Activated T-cell treated with anti-CD3 and anti-CD28 coated beads, Interleukin-2, amount 50 U/mL, for 24 hours (primary cell): ENCODE measurements around the gene LRRTM3.

Source experiments
- DNase-seq: peaks from one replicate; pipeline ENCODE4 v3.0.0-alpha.2; 2020
- H3K27ac Mint-ChIP-seq: 2 replicates; pipeline ENCODE4 v1.8.0; 2020; ENCODE audit warnings: mild to moderate bottlenecking, mixed read lengths
- H3K27me3 Mint-ChIP-seq: 2 replicates; pipeline ENCODE4 v1.8.0; 2020; ENCODE audit warnings: mixed read lengths
- H3K36me3 Mint-ChIP-seq: 2 replicates; pipeline ENCODE4 v1.8.0; 2020; ENCODE audit warnings: low read depth, mixed read lengths
- H3K4me1 Mint-ChIP-seq: 2 replicates; pipeline ENCODE4 v1.8.0; 2020; ENCODE audit warnings: low read depth, mixed read lengths
- H3K4me3 Mint-ChIP-seq: 2 replicates; pipeline ENCODE4 v1.8.0; 2020; ENCODE audit warnings: mild to moderate bottlenecking, moderate library complexity, mixed read lengths
- H3K9me3 Mint-ChIP-seq: 2 replicates; pipeline ENCODE4 v1.8.0; 2020; ENCODE audit warnings: mixed read lengths

LRRTM3 gene

DNA sequence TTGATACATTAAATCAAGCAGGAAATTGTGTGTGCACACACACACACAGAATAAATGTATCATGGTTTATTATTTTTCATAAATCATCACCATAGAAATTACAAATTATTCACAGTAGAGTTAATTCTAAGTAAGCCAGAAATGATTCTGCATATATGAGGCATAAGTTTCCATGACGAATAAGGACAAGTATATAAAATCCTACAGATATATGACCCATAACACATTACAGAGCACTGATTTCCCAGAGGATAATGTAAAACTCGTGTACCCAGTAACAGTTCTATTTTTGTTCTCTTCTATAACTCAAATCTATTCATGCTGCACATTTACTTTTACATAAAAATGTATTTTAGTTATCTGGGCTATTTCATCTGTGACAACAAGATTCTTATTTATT, 169.7 kb downstream of the LRRTM3 start:
- Mint-ChIP-seq H3K9me3 (no peaks in the 10 kb centered on the region), H3K27ac (no peak overlapping the region), H3K4me1 (no peaks in the 10 kb centered on the region), H3K4me3 (no peak overlapping the region), H3K36me3 (no peaks in the 10 kb centered on the region), H3K27me3 (no peaks in the 10 kb centered on the region)
- DNase-seq: no peak

- Mint-ChIP-seq H3K36me3 (no peaks in the 10 kb centered on the region), H3K4me1 (no peaks in the 10 kb centered on the region), H3K9me3 (no peaks in the 10 kb centered on the region), H3K4me3 (no peak overlapping the region), H3K27me3 (no peaks in the 10 kb centered on the region), H3K27ac (no peak overlapping the region)
- DNase-seq: no peak
Measured at GRCh38 chr10:67098461-67098860, 172.6 kb downstream of the LRRTM3 start.

GRCh38 chr10:67100951-67101350, 175.1 kb downstream of the LRRTM3 start:
- Mint-ChIP-seq H3K4me3 (no peak overlapping the region), H3K27me3 (no peaks in the 10 kb centered on the region), H3K27ac (no peak overlapping the region), H3K4me1 (no peaks in the 10 kb centered on the region), H3K9me3 (no peaks in the 10 kb centered on the region), H3K36me3 (no peaks in the 10 kb centered on the region)
- no peak for DNase-seq

- Mint-ChIP-seq H3K4me3 (no peak overlapping the region), H3K9me3 (no peaks in the 10 kb centered on the region), H3K27me3 (no peaks in the 10 kb centered on the region), H3K36me3 (no peaks in the 10 kb centered on the region), H3K4me1 (no peaks in the 10 kb centered on the region), H3K27ac (no peak overlapping the region)
- DNase-seq: no peak
Measured at GRCh38 chr10:67107670-67108069, 181.8 kb downstream of the LRRTM3 start.

DNA sequence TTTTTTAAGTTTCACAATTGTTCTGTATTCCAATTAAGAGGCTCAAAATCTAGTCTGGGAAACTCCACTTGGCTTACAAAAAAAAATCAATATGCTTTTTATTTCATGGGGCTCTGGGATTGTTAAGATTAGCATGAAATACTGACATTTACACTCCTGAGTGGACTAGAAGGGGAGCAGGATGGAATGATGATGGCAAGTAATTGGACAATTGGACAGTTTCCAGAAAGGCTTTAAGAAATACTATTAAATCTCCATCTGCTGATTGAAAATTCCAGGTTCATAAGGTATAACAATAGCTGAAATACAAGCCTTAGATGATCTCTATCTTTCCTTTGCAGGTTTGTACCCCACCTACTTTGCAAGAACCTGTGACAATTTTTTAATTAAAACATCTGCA, 184.4 kb downstream of the LRRTM3 start:
- Mint-ChIP-seq H3K27ac (no peak overlapping the region), H3K9me3 (no peaks in the 10 kb centered on the region), H3K4me1 (no peaks in the 10 kb centered on the region), H3K4me3 (no peak overlapping the region), H3K27me3 (no peaks in the 10 kb centered on the region), H3K36me3 (no peaks in the 10 kb centered on the region)
- DNase-seq: no peak

GRCh38 chr10:67112765-67113164, 186.9 kb downstream of the LRRTM3 start:
- no peak for DNase-seq
- Mint-ChIP-seq H3K4me1 (no peaks in the 10 kb centered on the region), H3K4me3 (no peak overlapping the region), H3K27me3 (no peaks in the 10 kb centered on the region), H3K9me3 (no peaks in the 10 kb centered on the region), H3K27ac (no peak overlapping the region), H3K36me3 (no peaks in the 10 kb centered on the region)

- no peak for DNase-seq
- H3K27me3 Mint-ChIP-seq: no peaks in the 10 kb centered on the region
- H3K4me1 Mint-ChIP-seq: no peaks in the 10 kb centered on the region
- H3K9me3 Mint-ChIP-seq: no peaks in the 10 kb centered on the region
- H3K4me3 Mint-ChIP-seq: no peak overlapping the region
- H3K27ac Mint-ChIP-seq: no peak overlapping the region
- no peaks in the 10 kb centered on the region for H3K36me3 Mint-ChIP-seq
Measured at GRCh38 chr10:67114945-67115344, 189.1 kb downstream of the LRRTM3 start.

GRCh38 chr10:67115972-67116371, 190.1 kb downstream of the LRRTM3 start:
- DNase-seq: no peak
- no peak overlapping the region for H3K4me3 Mint-ChIP-seq
- H3K4me1 Mint-ChIP-seq: no peaks in the 10 kb centered on the region
- no peak overlapping the region for H3K27ac Mint-ChIP-seq
- no peaks in the 10 kb centered on the region for H3K36me3 Mint-ChIP-seq
- no peaks in the 10 kb centered on the region for H3K27me3 Mint-ChIP-seq
- H3K9me3 Mint-ChIP-seq: no peaks in the 10 kb centered on the region

- Mint-ChIP-seq H3K4me1 (no peaks in the 10 kb centered on the region), H3K4me3 (no peak overlapping the region), H3K36me3 (no peaks in the 10 kb centered on the region), H3K9me3 (no peaks in the 10 kb centered on the region), H3K27me3 (no peaks in the 10 kb centered on the region), H3K27ac (no peak overlapping the region)
- no peak for DNase-seq
Measured at GRCh38 chr10:67119651-67120050, 193.8 kb downstream of the LRRTM3 start.

- DNase-seq: no peak
- Mint-ChIP-seq H3K4me3 (no peak overlapping the region), H3K9me3 (no peaks in the 10 kb centered on the region), H3K27me3 (no peaks in the 10 kb centered on the region), H3K4me1 (no peaks in the 10 kb centered on the region), H3K27ac (no peak overlapping the region), H3K36me3 (no peaks in the 10 kb centered on the region)
Measured at GRCh38 chr10:67127441-67127840, 201.6 kb downstream of the LRRTM3 start.

- no peaks in the 10 kb centered on the region for H3K27me3 Mint-ChIP-seq
- no peaks in the 10 kb centered on the region for H3K4me1 Mint-ChIP-seq
- H3K9me3 Mint-ChIP-seq: peaks cover 2% of the 10 kb centered on the region
- H3K27ac Mint-ChIP-seq: no peak overlapping the region
- H3K4me3 Mint-ChIP-seq: no peak overlapping the region
- no peaks in the 10 kb centered on the region for H3K36me3 Mint-ChIP-seq
- no peak for DNase-seq
Measured at GRCh38 chr10:67140641-67141040, 214.8 kb downstream of the LRRTM3 start.

DNA sequence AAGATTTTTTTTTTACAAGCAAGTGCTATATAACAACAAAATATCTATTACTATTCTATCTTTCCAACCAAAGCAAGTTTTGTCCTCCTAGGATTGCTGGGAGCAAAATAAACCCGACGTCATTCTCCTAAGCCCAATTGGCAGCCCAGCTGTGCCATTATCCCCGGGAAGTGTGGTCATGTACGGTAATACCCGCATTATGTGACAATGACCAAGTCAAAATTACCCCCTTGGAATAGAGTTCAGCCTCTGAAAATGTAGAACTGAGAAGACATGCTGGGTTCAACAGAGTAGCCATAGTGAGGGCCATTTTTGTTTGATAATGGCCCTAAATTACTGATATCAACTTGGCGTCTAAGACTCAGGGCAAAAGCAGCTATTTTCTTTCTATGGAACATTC, 215.5 kb downstream of the LRRTM3 start:
- Mint-ChIP-seq H3K27me3 (no peaks in the 10 kb centered on the region), H3K9me3 (peaks cover 2% of the 10 kb centered on the region)

GRCh38 chr10:67144530-67144929, 218.7 kb downstream of the LRRTM3 start:
- Mint-ChIP-seq H3K4me3 (no peak overlapping the region), H3K9me3 (peaks cover 2% of the 10 kb centered on the region), H3K4me1 (no peaks in the 10 kb centered on the region), H3K27ac (no peak overlapping the region), H3K27me3 (no peaks in the 10 kb centered on the region), H3K36me3 (no peaks in the 10 kb centered on the region)
- DNase-seq: no peak

More for the DNA sequence above, 215.5 kb downstream of the LRRTM3 start:
- H3K4me3 Mint-ChIP-seq: no peak overlapping the region
- no peaks in the 10 kb centered on the region for H3K36me3 Mint-ChIP-seq
- no peak for DNase-seq
- H3K4me1 Mint-ChIP-seq: no peaks in the 10 kb centered on the region
- no peak overlapping the region for H3K27ac Mint-ChIP-seq
